WTC11 (cell line): ENCODE results near the gene PDE11A. TPM values are rescaled to one million over a fixed set of nuclear protein-coding genes. Genes with fewer than 3 reads are reported as not detected.
"Not testable (repeated sequence)": the region's sequence is repeated elsewhere in the genome, so short reads cannot be mapped to it uniquely, and the experiment has no call there.

Source experiments
- ATAC-seq: fragments of 200-7000 bp; cut with Tn5 transposase; 2 replicates; pipeline ENCODE4 v1.10.0; 2021; ENCODE audit warnings: mild to moderate bottlenecking, moderate library complexity
- CTCF ChIA-PET: fragments of 300-600 bp; sonication (Branson Sonifier 250); formaldehyde crosslinking; loops from one replicate; lab custom pipeline; 2021; ENCODE audit warnings: antibody characterized with exemption; lab: Charles Lee
- POLR2A ChIA-PET: fragments of 350-600 bp; sonication (Branson Sonifier 250); formaldehyde crosslinking; loops from one replicate; lab custom pipeline; 2021; ENCODE audit warnings: antibody characterized with exemption; lab: Charles Lee
- DNase-seq: peaks from one replicate; pipeline ENCODE4 v3.0.0; 2021; ENCODE audit warnings: low spot score
- H3K27ac Mint-ChIP-seq: 2 replicates; pipeline ENCODE4 v1.8.0; 2021; ENCODE audit warnings: mixed read lengths
- H3K27me3 Mint-ChIP-seq: 2 replicates; pipeline ENCODE4 v1.8.0; 2021; ENCODE audit warnings: low read depth, mild to moderate bottlenecking, moderate library complexity, mixed read lengths
- H3K36me3 Mint-ChIP-seq: 2 replicates; pipeline ENCODE4 v1.8.0; 2021; ENCODE audit warnings: mixed read lengths
- H3K4me1 Mint-ChIP-seq: 2 replicates; pipeline ENCODE4 v1.8.0; 2022; ENCODE audit warnings: mixed read lengths
- H3K4me3 Mint-ChIP-seq: 2 replicates; pipeline ENCODE4 v1.8.0; 2021; ENCODE audit warnings: mild to moderate bottlenecking, moderate library complexity, mixed read lengths
- H3K9me3 Mint-ChIP-seq: 2 replicates; pipeline ENCODE4 v1.8.0; 2021; ENCODE audit warnings: mixed read lengths
- ARID4B ChIP-seq: sonication (generic); formaldehyde crosslinking; IDR thresholded peaks from 2 replicates; pipeline ENCODE4 v1.8.0; 2023; ENCODE audit warnings: missing genetic modification reagents, mild to moderate bottlenecking, borderline replicate concordance
- ERG ChIP-seq: fragments of 250-450 bp; sonication (Bioruptor Pico); IDR thresholded peaks from 2 replicates; pipeline ENCODE4 v1.8.0; 2021; ENCODE audit warnings: mild to moderate bottlenecking
- FOXP4 ChIP-seq: sonication (generic); formaldehyde crosslinking; IDR thresholded peaks from 2 replicates; pipeline ENCODE4 v1.8.0; 2022; ENCODE audit warnings: mild to moderate bottlenecking, missing genetic modification reagents
- HMGA2 ChIP-seq: fragments of 250-450 bp; sonication (Bioruptor Pico); IDR thresholded peaks from 2 replicates; pipeline ENCODE4 v1.4.0; 2021; ENCODE audit warnings: mild to moderate bottlenecking, moderate library complexity
- JUN ChIP-seq: sonication (generic); formaldehyde crosslinking; IDR thresholded peaks from 2 replicates; pipeline ENCODE4 v1.8.0; 2023; ENCODE audit warnings: mild to moderate bottlenecking, missing genetic modification reagents
- NR2C2 ChIP-seq: sonication (generic); formaldehyde crosslinking; IDR thresholded peaks from 2 replicates; pipeline ENCODE4 v1.8.0; 2022; ENCODE audit warnings: mild to moderate bottlenecking, missing genetic modification reagents
- NR3C1 ChIP-seq: sonication (generic); formaldehyde crosslinking; conservative IDR thresholded peaks from 2 replicates; pipeline ENCODE4 v1.8.1; 2023; ENCODE audit warnings: low read depth, mild to moderate bottlenecking, missing genetic modification reagents
- SMAD3 ChIP-seq: sonication (generic); formaldehyde crosslinking; IDR thresholded peaks from 2 replicates; pipeline ENCODE4 v1.8.0; 2022; ENCODE audit warnings: missing genetic modification reagents, mild to moderate bottlenecking, borderline replicate concordance
- STAT6 ChIP-seq: sonication (generic); formaldehyde crosslinking; conservative IDR thresholded peaks from 2 replicates; pipeline ENCODE4 v1.8.1; 2023; ENCODE audit warnings: mild to moderate bottlenecking, low read depth, missing genetic modification reagents, moderate library complexity
- TCF7 ChIP-seq: sonication (generic); formaldehyde crosslinking; IDR thresholded peaks from 2 replicates; pipeline ENCODE4 v1.8.0; 2022; ENCODE audit warnings: mild to moderate bottlenecking, low read depth, missing genetic modification reagents, moderate library complexity
- ZNF121 ChIP-seq: sonication (generic); formaldehyde crosslinking; IDR thresholded peaks from 2 replicates; pipeline ENCODE4 v1.8.0; 2023; ENCODE audit warnings: missing genetic modification reagents
- total RNA-seq: library from RNA; stranded (reverse); gene quantifications from 3 replicates; pipeline ENCODE4 v1.2.3, GENCODE V29; 2021

Gene PDE11A
- total RNA-seq, 1 experiment from 2014 or later, result 0.13 TPM

- ATAC-seq, result no peak
- POLR2A ChIA-PET, result no interaction called here
Measured at GRCh38 chr2:177952151-177952550, 120.4 kb downstream of the PDE11A start.

GRCh38 chr2:177947598-177947997, 125.0 kb downstream of the PDE11A start:
- H3K4me3 Mint-ChIP-seq, H3K27me3 Mint-ChIP-seq, ATAC-seq, POLR2A ChIA-PET, H3K4me1 Mint-ChIP-seq, H3K9me3 Mint-ChIP-seq, CTCF ChIA-PET, H3K27ac Mint-ChIP-seq, H3K36me3 Mint-ChIP-seq, DNase-seq: not testable (repeated sequence)
- peak; percentile 94 for TF ChIP-seq HMGA2 (CRISPR knock-in tag)

More at GRCh38 chr2:177952151-177952550, 120.4 kb downstream of the PDE11A start:
- TF ChIP-seq ARID4B (CRISPR knock-in tag) (no peak), ERG (no peak), FOXP4 (CRISPR knock-in tag) (no peak), ZNF121 (CRISPR knock-in tag) (no peak), TCF7 (CRISPR knock-in tag) (no peak)
- CTCF ChIA-PET, result no interaction called here
- DNase-seq, result no peak
- Mint-ChIP-seq H3K4me1 (no peaks in the 10 kb centered on the region), H3K27ac (no peak overlapping the region), H3K4me3 (no peak overlapping the region), H3K27me3 (no peaks in the 10 kb centered on the region), H3K36me3 (peaks cover 3% of the 10 kb centered on the region; the same call in 1 of the 2 replicates), H3K9me3 (peaks cover 6% of the 10 kb centered on the region)

GRCh38 chr2:177944530-177944929, 128.0 kb downstream of the PDE11A start:
- DNase-seq, POLR2A ChIA-PET, H3K27ac Mint-ChIP-seq, H3K4me1 Mint-ChIP-seq, CTCF ChIA-PET, H3K4me3 Mint-ChIP-seq, ATAC-seq, H3K27me3 Mint-ChIP-seq, H3K36me3 Mint-ChIP-seq, H3K9me3 Mint-ChIP-seq: not testable (repeated sequence)

- CTCF ChIA-PET, result interaction anchor here (0.6 kb wide), 1 partner anchor 205 kb away, joined by 3 read pairs; no protein-coding TSS in a partner anchor
- DNase-seq, result no peak
Measured at GRCh38 chr2:177942731-177943130, 129.8 kb downstream of the PDE11A start.

More at GRCh38 chr2:177942731-177943130, 129.8 kb downstream of the PDE11A start:
- no peak for ATAC-seq
- Mint-ChIP-seq H3K4me3 (no peak overlapping the region), H3K4me1 (no peaks in the 10 kb centered on the region), H3K27ac (no peak overlapping the region), H3K27me3 (peaks cover 4% of the 10 kb centered on the region), H3K36me3 (peaks cover 3% of the 10 kb centered on the region; the same call in 1 of the 2 replicates), H3K9me3 (no peaks in the 10 kb centered on the region)
- TF ChIP-seq NR3C1 (CRISPR knock-in tag) (no peak), NR2C2 (CRISPR knock-in tag) (no peak), JUN (CRISPR knock-in tag) (no peak), SMAD3 (no peak), STAT6 (CRISPR knock-in tag) (no peak)
- POLR2A ChIA-PET, result no interaction called here
